GM21526 (cell line): ENCODE measurements around the gene RRP36.
A peak's percentile ranks its signal among the peaks of the same experiment; 100 is the strongest.
"Not testable (repeated sequence)": the region's sequence is repeated elsewhere in the genome, so short reads cannot be mapped to it uniquely, and the experiment has no call there.

Experiments
- ATAC-seq: cut with Tn5 transposase; IDR thresholded peaks from one replicate; pipeline ENCODE4 v1.9.1; 2021; ENCODE audit warnings: moderate library complexity; ENCODE audit not compliant: unreplicated experiment, low FRiP score

Gene RRP36

DNA sequence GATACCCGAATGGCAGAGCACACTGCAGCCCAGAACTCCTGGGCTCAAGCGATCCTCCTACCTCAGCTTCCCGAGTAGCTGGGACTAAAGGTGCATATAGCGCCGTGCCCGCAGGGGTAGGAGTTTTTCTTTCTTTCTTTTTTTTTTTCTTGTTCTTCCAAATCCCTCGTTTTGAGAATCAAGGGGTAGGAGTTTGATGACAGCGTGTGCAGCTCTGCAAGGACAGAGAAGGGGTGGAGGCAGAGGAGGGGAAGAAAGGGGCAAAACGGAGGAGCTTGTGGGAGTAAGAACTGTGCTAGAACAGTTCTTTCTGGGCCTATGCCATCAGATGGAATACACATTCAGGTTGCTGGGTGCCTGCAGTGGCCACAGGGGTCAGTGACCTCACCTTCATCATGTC lies 15.3 kb downstream of the RRP36 start:
- ATAC-seq, result no peak

DNA sequence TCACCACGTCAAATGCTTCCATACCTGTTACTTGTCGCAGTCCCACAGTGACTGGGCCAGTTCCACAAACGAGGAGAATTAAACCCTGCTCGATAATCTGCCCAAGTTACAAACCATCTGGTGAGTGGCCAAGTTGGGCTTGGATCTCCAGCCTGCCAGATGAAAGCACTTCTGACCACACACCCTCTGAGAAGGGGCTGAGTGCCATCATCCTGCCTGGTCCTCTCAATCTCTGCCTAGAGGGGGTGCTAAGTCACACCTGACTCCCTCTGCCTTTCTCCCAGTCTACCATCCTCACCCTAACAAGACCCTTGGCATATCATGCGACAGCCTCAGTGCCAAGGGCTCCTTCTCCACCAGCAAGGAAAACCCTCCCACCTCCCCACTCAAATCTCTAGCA lies 15.8 kb downstream of the RRP36 start:
- no peak for ATAC-seq

DNA sequence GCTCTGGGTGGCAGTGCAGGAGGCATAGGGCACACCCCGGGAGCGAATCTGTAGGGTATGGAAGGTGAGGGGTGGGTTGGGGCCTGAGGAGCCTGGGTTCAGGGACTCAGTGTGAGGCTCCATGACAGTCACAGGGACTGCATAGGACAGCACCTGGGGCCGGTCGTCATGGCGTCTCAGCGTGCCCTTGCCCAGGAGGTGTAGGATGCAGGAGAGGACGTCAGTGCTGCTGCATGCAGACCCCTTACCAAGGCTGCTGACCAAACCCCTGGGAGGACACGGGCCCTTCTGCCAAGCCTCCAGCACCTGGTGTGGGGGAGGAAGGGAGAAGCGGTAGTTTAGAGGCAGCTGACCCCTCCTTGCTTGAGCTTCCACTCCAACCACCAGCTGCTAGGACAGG lies 16.3 kb downstream of the RRP36 start:
- no peak for ATAC-seq

DNA sequence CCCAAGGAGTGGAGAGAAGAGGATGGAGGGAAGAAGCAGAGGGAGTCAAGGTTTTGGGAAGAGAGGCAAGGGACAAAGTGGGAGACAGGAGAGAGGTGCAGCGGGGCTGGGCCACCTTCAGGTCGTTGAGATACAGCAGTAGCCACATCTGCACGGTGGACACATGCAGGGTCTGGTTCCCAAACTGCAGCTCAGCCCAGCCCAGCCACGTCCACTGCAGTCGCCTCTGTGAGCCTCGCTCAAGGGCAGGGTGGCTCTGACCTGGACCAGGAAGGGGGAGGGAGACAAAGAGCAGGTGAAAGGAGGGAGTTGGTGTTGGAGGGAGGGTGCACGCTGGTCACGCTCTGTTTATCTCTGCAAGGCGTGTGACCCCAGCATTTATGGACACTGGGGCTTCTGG lies 17.3 kb downstream of the RRP36 start:
- no peak for ATAC-seq

DNA sequence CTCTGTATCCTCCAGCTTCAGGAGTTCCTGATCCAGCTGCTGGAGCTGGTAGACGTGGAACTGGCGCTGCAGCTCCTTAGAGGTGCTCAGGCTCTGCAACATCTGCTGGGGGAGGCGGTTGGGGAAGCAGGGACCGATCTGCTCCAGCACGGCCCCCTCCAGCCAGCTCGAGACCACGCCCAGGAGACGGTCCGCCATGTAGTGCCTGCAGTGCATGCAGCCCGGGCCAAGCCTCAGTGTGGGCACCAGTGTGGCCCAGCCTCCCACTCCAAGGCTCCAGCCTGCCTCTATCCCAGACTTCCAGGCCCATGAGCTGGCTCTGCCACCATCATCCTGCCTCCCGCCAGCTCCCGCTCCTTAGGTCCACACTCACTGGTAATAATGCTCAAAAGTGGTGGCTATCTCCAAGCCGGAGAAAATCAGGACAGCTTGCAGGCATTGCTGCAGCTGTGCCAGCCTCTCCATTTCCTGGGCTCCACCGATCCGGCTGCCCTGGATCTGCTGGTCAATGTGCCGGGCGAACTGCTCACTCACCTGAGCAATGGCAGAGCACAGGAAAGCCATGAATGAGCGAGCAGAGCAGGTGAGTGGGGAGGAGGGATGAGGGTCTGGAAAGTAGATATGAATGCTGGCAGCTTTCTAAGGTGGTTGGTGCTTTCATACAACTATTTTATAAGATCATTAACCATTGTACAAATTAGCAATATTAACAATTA lies 19.3 kb downstream of the RRP36 start:
- ATAC-seq, result no peak

DNA sequence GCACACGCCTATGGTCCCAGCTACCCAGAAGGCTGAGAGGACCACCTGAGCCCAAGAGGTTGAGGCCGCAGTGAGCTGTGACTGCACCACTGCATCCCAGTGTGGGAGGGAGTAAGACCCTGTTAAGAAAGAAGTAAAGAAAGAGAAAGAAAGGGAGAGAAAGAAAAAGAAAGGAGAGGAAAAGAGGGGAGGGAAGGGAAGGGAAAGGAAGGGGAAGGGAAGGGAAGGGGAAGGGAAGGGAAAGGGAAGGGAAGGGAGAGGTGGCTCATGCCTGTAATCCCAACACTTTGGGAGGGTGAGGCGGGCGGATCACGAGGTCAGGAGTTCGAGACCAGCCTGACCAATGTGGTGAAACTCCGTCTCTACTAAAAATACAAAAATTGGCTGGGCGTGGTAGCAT lies 20.1 kb downstream of the RRP36 start:
- not testable (repeated sequence) for ATAC-seq

DNA sequence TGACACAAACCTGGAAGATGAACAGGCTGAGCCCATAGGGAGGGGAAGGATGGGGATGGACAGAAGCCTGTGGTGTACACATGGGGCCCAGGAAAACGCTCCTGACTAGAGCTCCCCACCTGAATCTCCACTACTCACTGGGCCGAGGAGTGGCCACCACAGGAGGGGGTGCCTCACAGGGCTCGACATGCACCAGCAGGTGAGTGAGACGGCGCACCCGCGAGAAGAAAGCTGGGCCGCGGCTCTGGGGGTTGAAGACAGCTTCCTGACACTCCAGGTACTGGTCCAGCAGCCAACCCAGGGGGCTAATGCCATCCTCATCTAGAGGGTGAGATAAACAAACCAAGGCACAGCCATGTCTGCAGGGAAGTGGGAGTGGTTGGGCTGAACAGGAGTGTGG lies 21.9 kb downstream of the RRP36 start:
- no peak for ATAC-seq

DNA sequence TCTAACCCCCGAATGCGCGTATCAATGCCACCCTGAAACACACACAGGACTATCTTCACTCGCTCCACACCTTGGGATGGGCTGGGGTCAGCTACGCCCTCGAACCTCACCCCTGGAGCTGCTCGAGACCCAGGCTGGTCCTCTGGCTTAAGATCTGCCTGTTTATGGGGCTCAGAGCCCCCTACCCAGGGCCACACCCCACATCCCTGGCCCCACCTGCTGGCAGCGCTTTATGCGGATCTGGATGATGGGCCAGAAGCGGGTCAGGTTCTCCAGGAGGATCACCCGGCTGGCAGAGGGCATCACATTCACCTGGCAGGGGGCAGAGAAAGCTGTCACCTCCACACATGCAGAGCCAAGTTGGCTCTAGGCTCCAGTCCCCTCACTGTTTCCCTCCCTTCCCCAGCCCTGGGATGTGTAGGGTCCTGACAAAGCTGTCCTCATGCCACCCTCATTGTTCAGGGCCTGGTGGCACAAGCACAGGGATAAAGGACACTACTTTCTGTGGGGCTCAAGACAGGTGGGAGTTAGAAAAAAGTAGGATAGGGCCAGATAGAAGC lies 24.0 kb downstream of the RRP36 start:
- no peak for ATAC-seq

DNA sequence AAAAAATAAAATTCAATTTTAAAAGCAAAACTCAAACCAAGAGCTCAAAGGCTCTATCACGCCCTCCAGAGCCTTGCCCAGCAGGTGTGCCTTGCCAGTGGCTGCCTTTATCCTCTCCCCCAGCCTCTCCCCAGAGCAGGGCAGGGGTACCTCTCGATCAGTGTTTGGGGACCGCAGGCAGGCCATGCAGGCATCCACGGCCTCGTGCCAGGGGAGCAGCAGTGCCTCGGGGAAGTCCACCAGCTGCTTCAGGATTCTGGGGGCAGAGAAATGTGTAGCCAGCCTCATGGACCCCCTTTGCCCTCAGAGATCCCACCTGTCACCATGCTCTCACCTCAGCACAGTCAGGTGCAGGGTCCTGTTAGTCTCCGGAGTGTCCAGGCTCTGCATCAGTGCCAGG lies 26.6 kb downstream of the RRP36 start:
- no peak for ATAC-seq

DNA sequence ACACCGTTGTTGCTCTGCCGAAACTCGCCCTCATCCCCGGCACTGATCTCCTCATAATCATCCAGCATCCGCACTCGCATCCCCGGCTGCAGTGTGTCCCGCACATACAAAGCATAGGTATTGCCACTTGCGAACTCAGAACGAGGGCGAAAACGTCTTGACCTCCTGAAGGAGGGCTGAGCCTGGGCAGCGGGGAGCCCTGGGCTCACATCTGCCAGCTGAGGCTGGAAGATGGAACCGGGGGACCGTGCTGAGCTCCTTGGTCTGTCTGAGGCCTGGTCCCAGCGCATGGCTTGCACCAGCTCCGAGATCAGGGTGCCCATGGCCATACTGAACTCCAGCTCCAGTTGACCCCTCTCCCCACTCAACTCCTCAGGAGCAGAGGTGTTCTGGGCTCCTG lies 29.6 kb downstream of the RRP36 start:
- no peak for ATAC-seq

DNA sequence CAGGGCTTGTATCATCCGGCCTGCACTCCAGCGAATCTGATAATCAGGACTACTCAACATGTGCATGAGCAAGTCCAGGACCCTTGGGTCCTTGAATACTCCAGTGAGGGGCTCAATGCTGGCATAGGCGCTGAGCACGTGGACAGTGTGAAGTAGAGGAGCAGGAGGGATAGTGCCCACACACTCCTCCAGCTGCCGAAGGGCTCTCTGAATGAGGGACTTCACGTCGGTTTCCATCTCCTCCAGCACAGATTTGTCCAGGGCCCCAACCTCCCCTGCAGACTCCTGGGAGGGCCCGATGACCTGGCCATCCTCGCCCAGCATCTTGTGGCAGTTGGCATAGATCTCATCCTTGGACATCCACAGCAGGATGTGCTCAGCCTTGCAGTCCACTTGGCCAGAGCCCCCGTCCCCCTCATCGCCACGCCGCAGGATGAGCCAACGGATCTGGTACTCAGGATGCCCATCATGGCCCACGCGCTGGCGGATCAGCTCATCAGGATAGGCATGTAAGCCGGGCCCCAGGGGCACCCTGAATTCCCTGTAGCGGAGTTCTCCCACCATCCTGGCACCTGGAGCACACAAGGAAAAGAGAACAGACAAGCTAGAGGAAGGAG lies 30.9 kb downstream of the RRP36 start:
- no peak for ATAC-seq

DNA sequence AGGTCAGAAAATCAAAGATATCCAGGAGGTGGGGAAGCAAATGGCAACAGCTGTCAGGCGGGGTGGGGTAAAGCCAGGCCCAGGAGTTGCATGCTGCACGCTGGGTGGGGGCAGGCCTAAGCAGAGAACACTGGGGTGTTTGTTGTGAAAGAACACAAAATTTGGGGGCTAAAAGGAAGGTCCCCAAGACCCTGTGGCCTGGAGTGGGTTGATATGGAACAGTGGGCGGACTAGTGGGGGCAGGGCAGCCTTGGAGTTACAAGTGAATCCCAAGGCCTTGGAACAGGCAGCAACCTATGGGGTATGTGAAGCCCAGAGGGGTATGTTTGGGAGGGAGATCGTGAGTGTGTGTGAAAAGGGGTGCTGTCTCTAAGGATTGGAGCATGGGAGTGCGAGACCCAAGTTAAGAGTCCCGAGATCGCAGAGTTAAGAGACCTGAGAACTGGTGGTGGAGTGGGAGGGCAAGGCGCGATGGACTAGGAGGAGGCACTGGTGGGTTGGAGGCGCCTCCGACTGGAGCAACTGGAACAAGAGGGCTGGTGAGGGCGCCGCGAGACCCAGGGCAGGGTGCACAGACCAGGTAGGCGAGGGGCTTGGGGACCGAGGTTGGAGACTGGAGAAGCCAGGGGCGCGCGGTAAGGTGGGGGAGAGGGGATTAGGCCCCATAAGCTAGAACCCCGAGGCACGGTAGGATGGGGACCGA lies 31.6 kb downstream of the RRP36 start:
- ATAC-seq, result peak; percentile 7

DNA sequence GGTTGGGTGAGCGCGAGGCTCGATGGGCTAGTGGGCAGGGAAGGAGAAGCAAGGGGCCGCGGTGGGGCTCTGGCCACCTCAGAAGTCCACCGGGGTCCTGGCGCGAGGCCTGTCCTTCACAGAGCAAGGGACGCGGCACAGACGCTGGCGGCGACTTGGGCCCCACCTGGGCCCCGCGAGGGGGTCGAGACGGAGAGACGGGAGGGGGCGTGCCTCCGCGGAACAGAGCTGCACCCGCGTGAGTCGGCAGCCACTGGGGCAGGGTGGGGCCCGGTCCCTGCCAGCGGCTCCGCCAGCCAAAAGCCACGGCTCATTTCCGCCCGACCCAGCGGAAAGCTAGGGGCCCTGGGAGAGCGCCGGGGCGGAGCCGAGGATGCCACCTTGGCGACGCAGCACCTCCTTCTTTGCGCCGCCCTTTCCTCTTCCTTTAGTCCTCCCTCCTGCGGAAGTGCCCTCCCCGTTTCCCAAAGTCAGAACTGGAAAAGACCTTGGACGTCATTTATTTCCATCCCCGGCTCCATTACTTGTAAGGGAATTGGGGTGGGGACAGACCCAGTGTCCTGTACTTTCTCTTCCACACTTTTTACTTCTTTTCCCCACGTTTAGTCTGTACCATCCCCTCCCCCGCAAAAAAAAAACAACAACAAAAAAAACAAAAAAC lies 32.3 kb downstream of the RRP36 start, which contains the start of gene CUL7:
Gene CUL7 (minus strand): TSS at position 307 of the 661 bp plus-strand sequence. CDS start 1,063 bp downstream, outside the sequence.
- peak; percentile 74 for ATAC-seq

DNA sequence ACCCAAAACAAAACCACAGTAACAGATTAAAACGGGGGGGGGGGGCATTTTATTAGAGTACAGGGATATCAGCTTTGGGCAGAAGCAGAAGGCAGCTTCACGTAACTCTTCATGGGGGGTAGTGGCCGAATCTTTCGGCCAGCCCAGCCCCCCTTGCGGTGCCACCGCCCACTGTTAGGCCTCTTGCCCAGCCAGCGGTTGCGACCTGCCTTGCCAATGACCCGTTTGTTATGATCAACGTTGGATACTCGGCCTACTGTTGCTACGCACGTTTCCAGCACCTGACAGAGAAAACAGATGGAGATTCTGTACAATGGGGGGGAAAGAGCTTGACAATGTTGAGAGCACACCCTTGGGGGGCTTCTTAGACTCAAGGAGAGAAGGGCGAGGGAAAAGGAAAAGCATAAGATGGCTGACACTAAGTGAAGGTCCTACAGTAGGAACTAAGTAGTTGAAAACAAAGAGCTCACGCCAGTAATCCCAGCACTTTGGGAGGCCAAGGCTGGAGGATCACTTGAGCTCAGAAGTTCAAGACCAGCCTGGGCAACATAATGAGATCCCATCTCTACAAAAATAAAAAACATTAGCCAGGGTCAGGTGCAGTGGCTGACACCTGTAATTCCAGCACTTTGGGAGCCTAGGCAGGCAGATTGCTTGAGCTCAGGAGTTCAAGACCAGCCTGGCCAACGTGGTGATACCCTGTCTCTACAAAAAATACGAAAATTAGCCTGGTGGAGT lies 33.0 kb downstream of the RRP36 start:
- ATAC-seq, result no peak

DNA sequence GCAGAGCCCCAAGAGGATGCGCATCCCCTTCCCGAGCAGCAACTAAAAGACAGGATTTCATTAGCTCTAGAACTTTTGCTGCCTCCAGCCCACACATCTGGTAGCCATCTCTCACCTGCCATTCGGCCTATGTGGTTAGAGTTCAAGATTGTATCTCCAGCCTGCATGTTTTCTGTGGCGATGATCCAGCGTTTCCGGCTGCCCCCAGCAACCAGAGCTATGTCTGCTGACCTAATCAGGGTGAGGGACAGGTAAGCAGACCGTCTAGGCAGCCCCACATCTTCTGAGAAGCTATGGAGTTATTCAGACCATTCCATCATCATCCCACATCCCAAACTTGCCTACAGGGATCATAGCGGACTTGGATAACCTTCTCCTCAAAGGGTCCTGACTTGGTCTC lies 34.5 kb downstream of the RRP36 start:
- no peak for ATAC-seq

DNA sequence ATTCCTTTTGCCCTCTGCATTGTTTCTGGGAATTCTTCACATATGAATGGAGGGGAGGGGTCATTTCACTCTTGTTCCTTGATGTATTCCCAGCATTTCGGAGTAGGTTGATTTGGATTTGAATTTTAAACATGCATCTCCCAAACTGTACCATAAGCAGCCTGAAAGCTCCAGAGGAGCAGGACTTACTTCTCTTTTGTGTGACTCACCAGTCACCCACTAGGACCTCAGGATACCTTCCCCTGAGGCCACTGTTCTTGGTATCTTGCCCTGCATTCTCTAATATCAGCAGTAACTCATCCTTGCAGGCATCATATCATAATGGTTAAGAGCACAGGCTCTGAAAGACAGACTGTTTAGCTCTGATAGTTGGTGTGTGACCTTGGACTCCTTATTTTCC lies 37.1 kb downstream of the RRP36 start:
- ATAC-seq, result no peak

DNA sequence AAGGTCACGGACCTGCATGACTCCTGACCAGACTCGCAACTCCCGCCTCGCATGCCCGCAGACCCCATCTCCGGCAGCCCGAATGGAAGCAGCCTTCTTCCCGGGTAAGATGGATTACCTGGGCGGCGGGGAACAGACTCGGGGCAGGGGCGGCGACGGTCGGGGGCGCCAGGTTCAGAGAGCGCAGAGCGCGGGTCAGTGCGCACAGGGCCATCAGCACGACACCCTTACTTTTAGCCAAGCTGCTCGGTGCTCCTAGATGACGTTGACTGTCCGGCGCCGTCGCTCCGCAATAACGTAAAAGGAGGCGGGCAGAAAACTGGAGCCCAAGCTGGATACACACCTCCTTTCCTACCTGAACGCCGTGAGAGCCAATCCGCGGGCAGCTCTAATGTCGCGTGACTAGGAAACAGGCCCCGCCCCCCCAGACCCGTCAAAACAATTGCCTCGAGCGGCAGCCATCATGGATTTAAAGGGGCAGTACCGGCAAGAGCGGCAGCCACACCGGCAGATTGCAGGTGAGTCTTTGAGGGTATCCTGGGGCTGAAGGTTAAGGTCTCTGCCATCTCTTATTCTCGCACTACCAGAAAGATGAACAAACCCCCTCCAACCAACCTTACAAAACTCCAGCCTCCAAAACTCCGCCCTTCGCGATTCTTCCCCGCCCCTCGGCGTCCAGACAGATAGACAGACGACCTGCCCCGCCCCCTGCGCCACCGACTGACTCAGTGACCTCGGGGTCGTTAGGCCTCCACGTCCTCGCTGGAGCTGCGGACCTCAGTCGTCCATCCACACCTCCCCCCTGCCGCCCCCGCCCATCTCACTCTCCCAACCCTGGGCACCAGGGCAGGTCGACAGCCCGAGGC lies 38.0 kb downstream of the RRP36 start, which contains the start of the genes KLC4 and MRPL2:
Gene KLC4 (plus strand): TSS at position 464 of the 866 bp plus-strand sequence. CDS start 1,705 bp downstream, outside the sequence.
Gene MRPL2 (minus strand): TSS at position 267 of the 866 bp plus-strand sequence. CDS start 53 bp downstream, at position 214.
- peak; percentile 76 for ATAC-seq

DNA sequence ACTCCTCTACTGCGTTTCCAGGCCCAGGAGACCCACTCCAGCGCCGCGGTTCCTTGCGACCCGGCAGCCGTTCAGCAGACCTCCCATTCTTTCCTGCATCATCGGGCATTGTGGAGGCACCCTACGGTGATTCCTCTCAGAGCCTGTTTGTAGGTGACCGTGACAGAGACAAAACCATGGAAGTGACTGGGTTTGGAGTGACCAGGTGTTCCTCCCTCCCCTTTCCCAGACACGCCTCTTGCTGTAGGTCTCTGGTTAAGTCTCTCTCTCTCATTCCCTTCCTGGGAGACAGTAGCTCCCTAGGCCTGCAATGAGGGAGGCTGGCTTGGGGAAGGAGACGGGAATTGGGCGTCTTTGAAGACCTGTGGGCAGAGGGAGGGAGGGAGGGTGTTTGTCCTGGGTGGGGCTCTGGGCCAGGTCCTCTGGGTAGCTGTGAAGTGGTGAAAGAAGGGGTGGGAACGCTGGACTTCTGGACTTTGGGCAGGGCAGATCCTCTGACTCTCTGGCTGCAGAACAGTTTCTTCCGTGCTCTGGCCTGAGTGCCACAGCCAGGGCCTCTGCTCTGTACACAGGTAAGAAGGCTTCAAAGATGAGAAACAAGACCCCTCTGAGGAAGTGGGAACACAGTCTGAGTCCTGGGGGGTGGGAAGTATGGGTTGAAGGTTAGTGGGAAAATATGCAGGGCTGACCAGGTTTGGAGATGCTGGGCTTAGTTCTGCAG lies 38.8 kb downstream of the RRP36 start:
- ATAC-seq, result no peak
